HG03521 (cell line): Measurements from ENCODE around the gene YTHDF2.

Experiments used
- ATAC-seq: cut with Tn5 transposase; IDR thresholded peaks from one replicate; pipeline ENCODE4 v1.9.1; 2021; ENCODE audit warnings: mild to moderate bottlenecking, moderate library complexity; ENCODE audit not compliant: unreplicated experiment

YTHDF2 gene

DNA sequence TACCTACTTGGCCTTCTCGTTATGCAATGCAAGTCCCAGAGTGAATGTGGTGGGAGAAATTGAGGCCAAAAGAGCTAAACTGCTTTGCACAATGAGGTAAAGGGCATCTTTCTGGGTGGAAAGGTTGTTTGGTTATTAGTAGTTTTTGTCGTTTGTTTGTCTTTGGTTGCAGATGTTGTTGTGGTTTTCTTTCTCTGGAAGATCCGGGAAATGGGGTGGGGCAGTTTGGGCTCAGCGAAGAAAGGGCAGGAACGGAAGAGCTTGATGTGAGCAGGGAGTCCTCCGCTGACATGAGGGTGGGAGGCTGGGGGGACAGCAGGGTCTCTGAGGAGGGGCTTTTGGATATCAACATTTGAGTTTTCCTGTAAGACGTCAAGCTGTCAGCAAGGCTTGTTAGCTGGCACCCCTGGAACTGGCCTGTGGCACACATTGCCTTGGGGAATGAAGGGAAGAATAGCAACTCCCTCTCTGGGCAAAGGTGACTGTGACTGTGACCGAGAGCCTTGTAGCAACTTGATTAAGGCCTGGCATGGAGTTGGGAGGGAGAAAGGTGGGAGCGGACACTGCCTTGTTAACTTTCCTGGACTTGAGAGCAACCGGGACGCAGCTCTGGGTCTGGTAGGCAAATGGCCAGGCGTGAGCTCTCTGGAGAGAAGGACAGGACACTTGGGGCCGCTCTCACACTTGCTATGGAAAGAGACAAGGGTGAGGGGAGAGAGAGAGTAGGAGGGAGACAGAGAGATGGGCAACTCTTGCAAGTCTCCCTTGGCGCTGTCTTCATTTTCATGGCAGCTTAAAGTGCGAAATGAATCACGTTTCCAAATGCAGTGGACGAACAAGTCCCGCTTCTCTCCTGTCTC lies 59.8 kb downstream of the YTHDF2 start:
- no peak for ATAC-seq

DNA sequence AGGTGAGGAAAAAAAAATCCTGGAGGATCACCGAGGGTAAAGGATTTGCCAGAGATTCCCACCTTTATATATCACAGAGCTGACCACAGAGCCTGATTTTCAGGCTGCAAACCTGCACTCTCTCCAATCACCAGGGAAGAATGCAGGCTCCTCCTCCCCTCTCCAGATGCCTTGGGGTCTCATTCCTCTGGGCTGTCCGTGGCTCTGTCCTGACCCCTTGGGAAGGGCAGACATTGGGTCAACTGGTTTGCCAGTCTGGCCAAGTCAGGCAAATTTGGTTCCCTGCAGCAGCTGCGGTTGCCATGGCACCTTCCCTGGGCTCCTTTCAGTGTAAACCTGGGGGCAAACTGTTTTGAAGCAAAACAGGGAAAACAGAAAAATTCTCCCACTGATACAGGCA lies 63.6 kb downstream of the YTHDF2 start:
- no peak for ATAC-seq

- no peak for ATAC-seq
These were observed 64.7 kb downstream of the YTHDF2 start for GRCh38 chr1:28801461-28801860.

GRCh38 chr1:28803051-28803450 lies 66.3 kb downstream of the YTHDF2 start:
- no peak for ATAC-seq

- no peak for ATAC-seq
These were observed 66.9 kb downstream of the YTHDF2 start for GRCh38 chr1:28803662-28804061.

GRCh38 chr1:28804071-28804470 lies 67.3 kb downstream of the YTHDF2 start:
- no peak for ATAC-seq

GRCh38 chr1:28807046-28807445 lies 70.3 kb downstream of the YTHDF2 start:
- no peak for ATAC-seq

- no peak for ATAC-seq
These were observed 71.2 kb downstream of the YTHDF2 start for GRCh38 chr1:28807986-28808385.

DNA sequence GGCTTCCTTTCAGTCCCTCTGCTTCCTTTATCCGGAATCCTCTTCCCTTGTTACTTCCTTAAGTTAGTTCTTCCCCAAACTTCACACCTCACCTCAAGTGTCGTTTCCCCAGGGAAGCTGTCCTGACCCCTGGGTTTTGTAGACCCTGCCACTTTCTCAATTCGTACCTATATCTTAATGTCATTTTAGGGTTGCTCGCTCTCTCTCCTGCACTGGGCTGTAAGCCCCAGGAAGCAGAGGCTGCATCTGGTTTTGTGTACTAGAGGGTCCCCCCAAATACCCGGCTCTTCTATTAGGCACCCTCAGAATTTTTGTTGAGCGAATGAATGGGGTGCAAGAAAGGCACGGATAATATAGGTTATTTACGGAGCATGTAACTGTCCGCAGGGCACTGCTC lies 74.6 kb downstream of the YTHDF2 start:
- ATAC-seq: no peak

DNA sequence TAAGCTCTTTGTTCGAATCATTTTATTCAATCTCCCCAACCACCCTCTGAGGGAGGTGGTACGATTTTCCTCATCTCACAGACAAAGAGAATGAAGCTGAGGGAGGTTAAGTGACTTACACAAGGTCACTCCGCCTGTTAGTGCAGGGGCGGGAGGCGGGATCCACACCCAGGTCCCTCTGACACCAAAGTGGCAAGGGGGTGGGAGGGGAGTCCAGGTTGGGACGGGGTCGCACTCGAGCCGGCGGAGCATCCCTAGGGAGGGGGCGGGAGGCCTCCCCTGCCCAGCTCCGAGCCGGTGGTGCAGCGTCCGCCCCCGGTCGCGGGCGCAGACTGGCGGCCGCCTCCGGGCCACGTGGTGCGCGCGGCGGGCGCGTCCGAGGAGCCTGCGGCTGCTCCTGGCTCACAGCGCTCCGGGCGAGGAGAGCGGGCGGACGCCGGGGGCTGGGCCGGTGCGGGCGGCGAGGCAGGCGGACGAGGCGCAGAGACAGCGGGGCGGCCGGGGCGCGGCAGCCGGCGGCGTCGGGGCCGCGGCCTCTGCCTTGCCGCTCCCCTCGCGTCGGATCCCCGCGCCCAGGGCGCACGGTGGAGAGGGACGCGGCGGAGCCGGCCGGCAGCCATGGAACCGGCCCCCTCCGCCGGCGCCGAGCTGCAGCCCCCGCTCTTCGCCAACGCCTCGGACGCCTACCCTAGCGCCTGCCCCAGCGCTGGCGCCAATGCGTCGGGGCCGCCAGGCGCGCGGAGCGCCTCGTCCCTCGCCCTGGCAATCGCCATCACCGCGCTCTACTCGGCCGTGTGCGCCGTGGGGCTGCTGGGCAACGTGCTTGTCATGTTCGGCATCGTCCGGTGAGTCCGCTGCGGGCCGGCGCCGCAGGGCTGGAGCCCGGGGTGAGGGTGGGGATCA lies 75.3 kb downstream of the YTHDF2 start, which contains the start of gene OPRD1:
Gene OPRD1 (plus strand): TSS at position 405 of the 903 bp plus-strand sequence. CDS start 214 bp downstream, at position 619.
- no peak for ATAC-seq

DNA sequence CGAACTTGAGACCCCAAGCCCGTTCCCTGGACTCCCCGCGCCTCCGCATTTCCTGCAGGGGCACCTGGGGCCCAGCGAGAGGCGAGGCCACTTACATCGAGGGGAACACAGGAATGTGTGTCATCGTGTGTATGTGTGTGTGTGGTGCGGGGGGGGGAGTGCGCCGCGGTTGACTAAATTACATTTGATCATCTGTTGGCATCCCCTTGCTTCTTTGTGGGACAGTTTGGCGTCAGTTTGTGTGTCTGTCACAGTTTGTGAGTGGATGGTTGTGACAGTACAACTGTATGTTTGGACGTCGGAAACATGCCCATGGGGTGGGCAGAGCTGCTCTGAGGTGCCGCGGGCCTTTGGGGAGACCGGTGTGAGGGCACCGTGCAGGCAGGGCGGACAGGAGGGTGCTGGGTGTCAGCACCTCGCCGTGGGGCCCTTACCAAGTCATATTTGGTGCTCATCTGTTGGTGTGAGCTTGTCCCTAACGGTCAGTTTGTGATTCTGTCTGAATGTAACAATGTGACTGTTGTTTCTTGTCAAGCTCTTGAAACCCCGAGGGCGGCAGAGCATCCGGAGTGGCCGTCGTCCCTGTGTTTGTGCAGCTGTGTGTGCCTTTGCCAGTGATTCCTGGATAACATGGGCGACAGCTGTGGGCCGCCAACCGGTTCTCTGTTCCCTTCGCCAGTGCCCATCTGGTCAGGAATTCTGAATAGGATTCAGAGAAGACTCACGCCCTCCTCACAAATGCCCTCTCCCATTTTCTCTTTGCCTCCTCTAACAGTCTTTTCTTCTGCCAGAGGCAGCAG lies 76.1 kb downstream of the YTHDF2 start:
- no peak for ATAC-seq

GRCh38 chr1:28813931-28814465 lies 77.3 kb downstream of the YTHDF2 start:
- no peak for ATAC-seq

DNA sequence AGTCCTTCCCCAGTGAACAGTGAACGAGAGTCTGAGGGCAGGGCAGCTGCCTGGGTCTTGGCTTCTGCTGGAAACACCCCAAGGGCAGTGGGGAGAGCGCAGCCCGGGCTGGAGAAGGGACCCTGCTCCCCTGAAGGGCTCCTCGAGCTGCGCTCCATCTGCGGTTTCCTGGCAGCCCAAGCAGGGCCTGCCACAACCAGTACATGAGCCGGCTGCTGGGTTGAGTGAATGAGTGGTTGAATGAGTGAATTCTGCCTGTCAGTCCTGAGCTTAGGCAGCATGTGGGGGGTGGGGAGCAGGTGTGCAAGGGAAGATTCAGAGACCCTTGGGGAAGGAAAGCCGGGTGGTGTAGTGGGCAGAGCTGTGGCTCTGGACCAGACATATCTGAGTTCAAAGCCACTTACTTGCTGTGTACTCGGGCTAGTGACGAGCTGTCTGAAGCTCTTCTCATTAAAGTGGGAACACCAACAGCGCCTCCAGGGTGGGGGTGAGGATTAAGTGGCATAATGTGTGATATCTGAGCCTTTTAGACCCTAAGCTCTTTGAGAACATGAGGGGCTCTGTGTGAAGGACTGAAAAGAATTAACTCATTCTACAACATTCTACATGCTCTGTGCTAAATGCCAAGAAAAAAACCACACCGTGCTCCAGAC lies 78.9 kb downstream of the YTHDF2 start:
- no peak for ATAC-seq

GRCh38 chr1:28817133-28817532 lies 80.4 kb downstream of the YTHDF2 start:
- ATAC-seq: no peak

GRCh38 chr1:28819020-28819419 lies 82.3 kb downstream of the YTHDF2 start:
- ATAC-seq: no peak
